Measurements from ENCODE around the gene HMG20A. TPM values are rescaled to one million over a fixed set of nuclear protein-coding genes. Genes with fewer than 3 reads are reported as not detected.
A peak's percentile ranks its signal among the peaks of the same experiment; 100 is the strongest.

Gene HMG20A
- total RNA-seq, 1 experiment from 2014 or later: 60.2 TPM

GRCh38 chr15:77475898-77476297 is 55.2 kb downstream of the HMG20A start:
- H4K20me1 ChIP-seq (ENCODE audit: control insufficient read depth, insufficient read depth, insufficient read length): no peaks in the 10 kb centered on the region
- no peak overlapping the region for H2BK12ac ChIP-seq (ENCODE audit: insufficient read length, low read depth, low read length)
- WGBS (ENCODE audit: extremely low coverage, insufficient read length, low lambda C conversion rate): no CpG with 5 or more reads among the region's 5 CpGs
- H3K56ac ChIP-seq (ENCODE audit: insufficient read length, low read depth, low read length): no peak overlapping the region
- no peak overlapping the region for H3K9ac ChIP-seq (ENCODE audit: extremely low read depth, insufficient read length, low read length)
- Mint-ChIP-seq H3K27ac (no peak overlapping the region), H3K36me3 (ENCODE audit: insufficient read depth in 1 of 3, low read depth in 3 of 3) (peaks cover 17 to 55% (median 41%) of the 10 kb centered on the region in 3 experiments), H3K27me3 (ENCODE audit: low read depth) (no peaks in the 10 kb centered on the region), H3K4me1 (peaks cover 20 to 29% of the 10 kb centered on the region in 2 experiments), H3K9me3 (no peaks in the 10 kb centered on the region), H3K4me3 (no peak overlapping the region)
- H3K9me3 ChIP-seq (ENCODE audit: control insufficient read depth, low read depth, low read length): no peaks in the 10 kb centered on the region
- H3K27me3 ChIP-seq (ENCODE audit: insufficient read depth, low read length): no peaks in the 10 kb centered on the region
- DNase-seq: peak; percentile 40
- H3K18ac ChIP-seq (ENCODE audit: insufficient read length, low read depth, low read length): no peak overlapping the region
- H3K27ac ChIP-seq (ENCODE audit: insufficient read length, low read depth, low read length): no peak overlapping the region
- no peak for TF ChIP-seq CTCF (conservative IDR thresholded peaks at IDR 0.05)
- H2BK5ac ChIP-seq (ENCODE audit: insufficient read length, low read length): no peak overlapping the region
- no peak overlapping the region for H3K4me2 ChIP-seq (ENCODE audit: insufficient read depth, insufficient read length, low read length)
- no peak overlapping the region for H2BK20ac ChIP-seq (ENCODE audit: low read depth, low read length, poor library complexity, severe bottlenecking)
- no peak overlapping the region for H2AK5ac ChIP-seq (ENCODE audit: insufficient read length, low read length)
- no peak overlapping the region for H4K91ac ChIP-seq (ENCODE audit: insufficient read length, low read depth, low read length)
- no peak overlapping the region for H3K4ac ChIP-seq (ENCODE audit: low read depth, low read length)
- 0 out of 2 replicates have a peak, but pooled peaks cover 4% of the 10 kb centered on the region for H3K4me1 ChIP-seq (ENCODE audit: insufficient read depth, low read length)
- H2AFZ ChIP-seq (ENCODE audit: low read length): no peak overlapping the region
- no peak overlapping the region for H4K5ac ChIP-seq (ENCODE audit: insufficient read length, low read depth, low read length)
- H3T11ph ChIP-seq (ENCODE audit: low read length): no peak overlapping the region
- no peak overlapping the region for H2BK120ac ChIP-seq (ENCODE audit: low read depth, low read length, poor library complexity, severe bottlenecking)
- H2BK15ac ChIP-seq (ENCODE audit: low read depth, low read length): no peak overlapping the region
- no peak overlapping the region for H3K23ac ChIP-seq (ENCODE audit: insufficient read length, low read depth, low read length)
- H3K79me2 ChIP-seq (ENCODE audit: insufficient read depth, low read length): no peaks in the 10 kb centered on the region
- H3K23me2 ChIP-seq (ENCODE audit: insufficient read length, low read depth, low read length, poor library complexity, severe bottlenecking): no peaks in the 10 kb centered on the region
- no peak overlapping the region for H3K14ac ChIP-seq (ENCODE audit: insufficient read depth, low read length)
- H4K8ac ChIP-seq (replicated peaks; ENCODE audit: insufficient read length, low read depth, low read length): no peak overlapping the region
- no peaks in the 10 kb centered on the region for H3K79me1 ChIP-seq (ENCODE audit: insufficient read depth, low read depth, low read length, poor library complexity, severe bottlenecking)

Measured in H9 (cell line).